ENCODE data around the gene NUDT1.

The NUDT1 gene

DNA sequence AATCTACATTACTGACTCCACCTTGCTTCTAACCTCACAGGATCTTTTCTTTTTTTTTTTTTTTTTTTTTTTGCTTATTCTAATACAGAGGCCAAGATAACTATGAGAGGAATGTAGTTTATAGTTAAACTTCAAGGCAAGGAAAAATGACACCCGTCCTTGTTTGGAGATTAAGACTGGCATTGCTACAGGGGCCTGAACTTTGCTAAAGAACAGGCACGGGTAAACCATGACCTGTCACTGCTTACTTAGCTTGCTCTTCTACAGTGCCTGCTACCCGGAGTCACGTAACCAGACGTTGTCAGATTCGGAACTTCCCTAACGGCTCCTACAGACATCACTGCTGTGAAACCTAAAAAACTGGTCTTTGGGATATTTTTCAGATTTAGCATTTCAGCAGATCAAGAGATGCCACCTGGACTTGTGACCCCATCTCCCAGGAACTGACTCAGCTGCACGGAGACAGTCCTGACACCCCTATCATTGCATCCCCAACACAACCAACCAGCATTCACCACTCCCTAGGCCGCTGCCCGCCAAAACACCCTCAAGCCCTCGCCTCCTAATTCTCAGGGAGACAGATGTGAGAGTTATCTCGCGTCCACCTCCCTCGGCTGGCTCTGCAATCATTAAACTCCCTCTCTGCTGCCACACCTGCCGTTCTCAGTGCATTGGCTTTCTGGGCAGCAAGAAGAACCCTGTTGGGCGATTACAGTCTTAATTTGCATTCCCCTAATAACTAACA is 36.8 kb upstream of the NUDT1 start:
- DNase-seq, result no peak

DNA sequence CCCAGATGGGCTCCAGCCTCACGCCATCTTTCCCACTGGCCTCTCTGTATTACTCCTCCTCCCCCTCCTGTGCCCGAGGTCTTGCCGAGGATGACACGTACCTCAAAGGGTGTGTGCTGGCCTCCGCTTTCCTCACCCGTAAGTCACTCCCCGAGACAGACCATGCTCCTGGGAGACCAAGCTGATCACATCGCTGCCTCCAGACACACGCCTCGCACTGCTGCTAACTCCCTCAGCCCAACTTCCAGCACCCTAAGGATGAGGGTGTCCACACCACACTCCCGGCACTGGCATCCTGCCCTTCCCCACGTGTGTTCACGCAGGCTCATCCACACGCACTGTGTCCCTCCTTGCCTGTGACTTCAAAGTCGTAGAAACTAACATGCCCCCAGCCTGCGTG is 33.3 kb upstream of the NUDT1 start:
- no peak for DNase-seq

GRCh38 chr7:2209146-2209960 is 32.7 kb upstream of the NUDT1 start:
- peak; percentile 67 for DNase-seq

DNA sequence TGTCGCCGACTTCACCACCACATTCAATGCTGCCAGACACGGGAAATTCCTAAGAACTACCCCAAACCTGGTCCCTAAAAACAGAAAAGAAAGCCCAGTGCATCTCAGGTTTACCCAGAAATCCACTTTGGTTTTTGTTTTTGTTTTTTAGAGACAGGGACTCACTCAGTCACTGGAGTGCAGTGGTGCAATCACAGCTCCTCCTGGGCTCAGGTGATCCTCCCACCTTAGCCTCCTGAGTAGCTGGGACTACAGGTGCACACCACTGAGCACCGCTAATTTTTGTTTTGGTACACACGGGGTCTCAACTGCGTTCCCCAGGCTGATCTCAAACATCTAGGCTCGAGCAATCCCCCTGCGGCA is 32.1 kb upstream of the NUDT1 start:
- no peak for DNase-seq

DNA sequence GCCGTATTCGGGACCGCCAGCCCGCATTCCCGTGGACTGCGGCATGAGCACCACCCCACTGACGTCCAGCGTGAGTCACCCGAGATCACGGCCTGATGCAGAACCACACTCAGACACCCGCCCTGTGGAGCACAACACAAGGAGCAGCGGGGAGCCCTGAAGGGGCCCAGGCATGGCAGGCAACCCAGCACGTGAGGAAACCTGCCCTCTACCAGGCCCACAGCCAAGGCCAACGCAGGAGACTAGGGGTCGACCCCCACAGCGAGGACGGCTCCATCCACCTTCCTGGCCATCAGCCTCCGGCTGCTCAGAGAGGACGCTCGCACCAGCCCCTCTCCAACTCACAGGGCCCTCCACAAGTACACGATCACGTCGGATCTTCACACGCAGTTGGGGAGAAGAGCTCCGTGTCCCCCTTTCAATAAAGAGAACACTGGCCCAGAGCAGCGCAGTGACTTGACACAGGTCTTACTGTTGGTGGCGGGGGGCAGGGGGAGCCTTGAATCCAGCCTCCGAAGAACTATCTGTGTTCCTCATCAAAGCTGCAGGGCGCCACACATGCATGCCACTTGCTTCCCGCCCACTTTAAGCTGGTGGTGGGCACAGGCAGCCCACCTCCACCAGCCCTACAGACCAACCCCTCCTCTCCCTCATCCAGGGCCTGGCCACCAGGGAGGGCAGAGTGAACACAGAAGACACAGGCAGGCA is 31.3 kb upstream of the NUDT1 start:
- no peak for DNase-seq

DNA sequence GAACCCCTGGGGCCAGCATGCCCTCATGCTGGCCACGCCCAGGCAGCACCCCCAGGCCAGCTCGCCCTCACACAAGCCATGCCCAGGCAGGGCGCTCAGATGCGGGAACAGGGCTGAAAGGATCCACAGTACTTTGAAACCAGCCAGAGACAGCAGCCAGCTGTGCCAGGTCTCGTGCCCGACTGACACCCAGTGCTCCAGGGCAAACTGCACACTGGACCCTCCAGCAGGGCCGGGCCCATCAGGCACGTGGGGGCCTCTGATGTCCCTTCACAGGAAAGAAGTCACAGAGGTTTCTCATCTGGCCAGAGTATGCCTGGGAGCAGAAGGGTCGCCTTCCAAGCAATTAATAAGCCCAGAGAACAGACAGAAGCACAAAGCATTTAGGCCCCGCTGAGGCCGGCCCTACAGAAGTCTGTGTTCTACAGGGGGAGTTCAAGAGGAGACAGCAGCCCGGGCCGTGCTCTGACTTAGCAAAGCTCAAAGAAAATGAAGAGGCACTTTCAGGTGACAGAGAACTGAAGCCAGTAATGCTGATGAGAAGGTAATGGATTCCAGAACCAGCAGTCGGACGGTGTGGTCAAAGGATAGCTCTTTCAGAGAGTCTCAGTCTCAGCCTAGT is 30.7 kb upstream of the NUDT1 start:
- no peak for DNase-seq

DNA sequence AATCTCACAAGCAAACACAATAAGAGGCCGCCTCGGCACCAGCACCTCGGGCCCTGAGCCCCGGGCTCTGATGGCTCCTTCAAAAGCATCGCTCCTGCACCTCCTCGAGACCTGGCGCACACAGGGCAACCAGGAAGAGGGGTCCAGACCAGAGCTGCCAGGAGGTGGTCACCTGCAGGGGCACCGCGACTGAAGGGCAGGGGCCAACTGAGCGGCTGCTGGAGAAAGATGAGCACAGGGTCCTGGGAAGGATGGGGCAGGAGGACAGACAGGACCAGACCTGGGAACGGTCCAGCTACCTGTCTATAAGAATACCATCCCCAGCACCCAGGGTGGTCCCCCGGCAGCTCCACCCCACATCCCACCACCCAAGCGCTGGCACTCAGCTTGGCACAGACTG is 30.1 kb upstream of the NUDT1 start:
- DNase-seq, result no peak

GRCh38 chr7:2212906-2213305 is 29.1 kb upstream of the NUDT1 start:
- no peak for DNase-seq

GRCh38 chr7:2213551-2214215 is 28.3 kb upstream of the NUDT1 start:
- DNase-seq, result no peak

DNA sequence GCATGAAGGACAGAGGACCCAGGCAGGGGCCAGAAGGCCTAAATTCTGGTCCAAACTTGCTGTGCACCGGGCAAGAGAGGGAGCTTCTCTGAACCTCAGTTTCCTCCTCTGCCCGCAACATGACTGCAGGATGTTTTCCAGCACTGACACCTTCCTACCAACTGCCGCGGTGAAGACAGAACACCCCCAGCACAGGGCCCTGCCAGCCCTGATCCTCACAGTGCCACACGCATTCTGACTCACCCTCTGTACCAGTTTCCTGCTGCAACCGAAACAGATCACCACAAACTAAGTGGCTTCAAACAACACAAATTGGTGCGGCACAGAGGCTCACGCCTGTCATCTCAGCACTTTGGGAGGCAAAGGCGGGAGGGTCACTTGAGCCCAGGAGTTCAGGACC is 27.4 kb upstream of the NUDT1 start:
- DNase-seq, result no peak

GRCh38 chr7:2215851-2216250 is 26.2 kb upstream of the NUDT1 start:
- no peak for DNase-seq

GRCh38 chr7:2217206-2217605 is 24.8 kb upstream of the NUDT1 start:
- no peak for DNase-seq

- no peak for DNase-seq
These were observed 24.1 kb upstream of the NUDT1 start for GRCh38 chr7:2217716-2218443.

- DNase-seq, result no peak
These were observed 23.6 kb upstream of the NUDT1 start for GRCh38 chr7:2218444-2218785.

DNA sequence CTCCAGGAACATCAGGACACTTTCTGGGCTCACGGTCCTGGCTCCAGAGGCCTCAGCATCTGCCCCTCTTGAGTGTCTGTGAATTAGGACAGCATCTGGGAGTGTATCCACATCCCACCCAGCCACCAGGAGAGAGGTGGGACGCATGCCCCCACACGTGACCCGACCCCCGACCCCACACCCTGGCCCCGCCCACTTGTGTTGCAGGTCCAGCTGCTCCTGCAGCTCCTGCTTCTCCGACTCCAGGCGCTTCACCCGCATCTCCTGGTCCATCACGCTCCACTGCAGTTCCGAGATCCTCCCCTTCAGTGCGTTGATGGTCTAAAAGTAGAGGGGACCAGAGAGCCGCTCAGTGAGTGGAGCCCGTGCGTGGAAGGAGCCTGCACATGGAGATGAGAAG is 22.9 kb upstream of the NUDT1 start:
- no peak for DNase-seq

DNA sequence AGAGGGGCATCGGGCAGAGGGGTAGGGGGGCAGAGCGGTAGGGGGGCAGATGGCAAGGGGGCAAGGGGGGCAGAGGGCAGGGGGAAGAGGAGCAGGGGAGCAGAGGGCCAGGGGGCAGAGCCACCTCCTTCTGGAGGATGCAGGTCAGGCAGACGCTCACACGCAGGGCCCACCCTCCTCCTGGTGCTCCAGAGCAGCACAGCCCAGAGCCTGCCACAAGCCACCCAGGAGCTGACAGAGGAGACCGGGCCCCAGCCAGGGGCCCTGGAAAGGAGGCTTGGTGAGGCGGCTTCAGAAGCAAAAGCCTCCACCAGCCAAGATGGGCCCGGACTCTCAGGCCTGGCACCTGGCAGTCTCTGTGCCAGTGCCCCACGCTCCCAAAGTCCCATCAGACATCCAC is 22.4 kb upstream of the NUDT1 start:
- no peak for DNase-seq

DNA sequence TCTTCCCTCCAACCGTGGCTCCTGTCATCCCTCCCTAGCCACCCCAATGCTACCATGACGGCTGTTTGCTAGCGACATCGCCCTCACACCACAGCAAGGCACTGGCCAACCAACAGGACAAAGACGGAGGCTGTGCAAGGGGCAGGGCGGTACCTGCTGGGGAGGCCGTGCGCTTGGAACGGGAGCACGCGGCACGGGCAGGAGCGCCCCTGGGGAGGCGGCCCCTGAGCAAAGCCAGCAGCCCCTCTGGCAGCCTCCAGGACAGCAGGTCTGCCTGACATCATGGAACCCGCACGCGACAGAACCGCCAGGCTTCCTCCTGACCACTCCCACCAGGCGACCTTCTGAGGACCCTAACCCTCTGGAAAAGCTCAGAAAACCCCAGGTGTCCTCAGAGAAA is 22.0 kb upstream of the NUDT1 start:
- no peak for DNase-seq

- DNase-seq, result no peak
These were observed 21.5 kb upstream of the NUDT1 start for GRCh38 chr7:2220506-2220905.

DNA sequence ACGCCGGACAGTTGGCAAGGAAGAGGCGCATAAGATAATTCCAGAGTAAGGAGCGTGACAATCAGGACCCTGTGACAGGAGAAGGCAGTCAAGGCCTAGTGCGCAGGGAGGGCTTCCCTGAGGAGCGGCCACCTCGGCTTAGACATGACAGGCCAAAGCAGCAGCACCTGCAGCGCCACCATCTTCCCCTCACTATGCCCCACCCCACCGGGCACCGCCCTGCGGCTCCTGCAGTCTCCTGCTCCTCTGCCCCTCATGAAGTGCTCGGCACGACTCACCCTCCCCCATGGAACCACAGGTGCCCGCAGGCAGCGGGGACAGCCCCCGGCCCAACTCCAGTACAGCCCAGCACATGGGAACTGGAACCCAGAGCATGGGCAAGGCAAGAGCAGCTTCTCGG is 21.1 kb upstream of the NUDT1 start:
- DNase-seq, result no peak

DNA sequence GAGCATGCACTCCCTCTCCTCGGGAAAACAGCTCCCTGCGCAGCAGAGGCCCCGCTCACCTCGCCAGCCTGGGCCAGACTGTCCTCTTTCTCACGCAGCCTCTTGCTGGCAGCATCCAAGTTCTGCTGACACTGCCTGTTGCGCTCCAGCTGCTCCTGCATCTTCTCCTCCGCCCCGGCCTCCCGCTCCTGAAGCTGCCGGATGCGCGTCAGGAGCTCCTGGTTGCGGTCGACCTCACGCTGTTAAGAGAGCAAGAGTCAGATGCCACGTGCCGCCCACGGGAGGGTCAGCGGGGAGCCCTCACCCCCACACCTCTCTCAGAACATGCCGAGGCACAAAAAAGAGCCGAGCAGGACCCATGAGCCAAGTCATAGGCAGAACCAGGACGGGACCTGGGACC is 19.5 kb upstream of the NUDT1 start:
- DNase-seq, result no peak

DNA sequence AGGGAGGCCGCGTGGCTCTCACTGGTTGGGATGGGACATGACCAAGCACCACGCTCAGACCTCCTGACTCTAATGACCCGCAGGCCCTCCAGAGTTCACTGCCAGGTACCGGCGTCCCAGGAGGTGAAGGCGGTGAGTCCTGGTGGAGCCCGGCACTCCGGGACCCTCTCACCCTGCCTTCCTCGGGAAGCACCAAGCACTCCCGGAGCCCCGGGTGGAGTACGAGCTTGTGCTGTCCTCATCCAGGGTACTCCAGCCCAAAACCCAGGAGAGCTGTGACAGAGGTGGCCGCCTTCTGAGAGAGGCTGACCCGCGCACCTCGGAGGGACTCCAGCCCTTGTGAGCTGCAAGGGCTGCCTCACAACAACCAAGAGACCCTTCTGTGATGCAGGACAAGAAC is 18.7 kb upstream of the NUDT1 start:
- DNase-seq, result no peak

DNA sequence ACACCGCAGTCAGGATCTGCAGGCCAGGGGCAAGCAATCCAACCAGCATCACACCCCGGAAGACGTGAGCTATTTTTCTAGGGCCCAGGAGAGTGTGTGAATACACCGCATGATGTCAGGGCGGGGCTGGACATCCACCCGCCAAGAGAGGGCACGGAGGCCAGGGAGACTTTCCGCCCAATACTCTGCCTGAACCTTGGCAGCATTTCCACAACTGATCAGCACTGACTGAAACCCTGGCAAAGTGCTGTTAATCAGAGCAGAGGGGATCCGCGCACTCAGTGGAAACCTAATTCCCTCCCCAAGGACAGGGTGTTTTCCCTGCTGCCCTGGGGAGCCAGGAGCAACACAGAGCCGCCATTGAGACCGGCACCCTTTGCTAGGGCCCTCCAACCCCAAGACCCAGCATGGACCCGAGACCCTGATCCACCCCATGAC is 17.5 kb upstream of the NUDT1 start:
- no peak for DNase-seq

Measured in 8988T (cell line).